IPS-18a (cell line): ENCODE data around the gene TMUB2.

Experiments used
- H3K27ac ChIP-seq: one replicate; pipeline ENCODE4 v1.5.1; 2013; ENCODE audit warnings: low read length
- H3K27me3 ChIP-seq: one replicate; pipeline ENCODE4 v1.6.1; 2013; ENCODE audit warnings: mild to moderate bottlenecking, low read length; ENCODE audit not compliant: control insufficient read depth, insufficient read depth
- H3K36me3 ChIP-seq: one replicate; pipeline ENCODE4 v1.6.1; 2013; ENCODE audit warnings: low read depth, low read length; ENCODE audit not compliant: control insufficient read depth
- H3K4me1 ChIP-seq: one replicate; pipeline ENCODE4 v1.6.1; 2013; ENCODE audit warnings: low read depth, low read length; ENCODE audit not compliant: control insufficient read depth
- H3K4me3 ChIP-seq: one replicate; pipeline ENCODE4 v1.5.1; 2013; ENCODE audit warnings: low read length
- H3K9ac ChIP-seq: one replicate; pipeline ENCODE4 v1.6.1; 2013; ENCODE audit warnings: mild to moderate bottlenecking, low read length, moderate library complexity
- H3K9me3 ChIP-seq: one replicate; pipeline ENCODE4 v1.6.1; 2013; ENCODE audit warnings: low read depth, low read length; ENCODE audit not compliant: control insufficient read depth

TMUB2 gene

GRCh38 chr17:44183024-44183423 lies 3.7 kb upstream of the TMUB2 start:
- Histone ChIP-seq H3K36me3 (peaks cover 15% of the 10 kb centered on the region), H3K4me1 (no peaks in the 10 kb centered on the region), H3K27me3 (no peaks in the 10 kb centered on the region), H3K4me3 (no peak overlapping the region), H3K9ac (no peak overlapping the region), H3K27ac (no peak overlapping the region), H3K9me3 (no peaks in the 10 kb centered on the region)

- H3K9me3 ChIP-seq, result no peaks in the 10 kb centered on the region
- no peaks in the 10 kb centered on the region for H3K4me1 ChIP-seq
- no peaks in the 10 kb centered on the region for H3K27me3 ChIP-seq
- no peak overlapping the region for H3K27ac ChIP-seq
- H3K36me3 ChIP-seq, result peaks cover 14% of the 10 kb centered on the region
- no peak overlapping the region for H3K9ac ChIP-seq
- no peak overlapping the region for H3K4me3 ChIP-seq
Observed at GRCh38 chr17:44184212-44184810, 2.5 kb upstream of the TMUB2 start.

- H3K27me3 ChIP-seq, result no peaks in the 10 kb centered on the region
- peaks cover under 1% of the 10 kb centered on the region for H3K4me1 ChIP-seq
Observed at GRCh38 chr17:44187131-44187899, 543 bp downstream of the TMUB2 start.

GRCh38 chr17:44188576-44189403 lies 2.0 kb downstream of the TMUB2 start:
- Histone ChIP-seq H3K9ac (no peak overlapping the region), H3K4me3 (no peak overlapping the region), H3K27me3 (no peaks in the 10 kb centered on the region), H3K9me3 (no peaks in the 10 kb centered on the region), H3K27ac (no peak overlapping the region), H3K4me1 (peaks cover 4% of the 10 kb centered on the region), H3K36me3 (peaks cover 16% of the 10 kb centered on the region)

More at GRCh38 chr17:44187131-44187899, 543 bp downstream of the TMUB2 start:
- Histone ChIP-seq H3K4me3 (peak overlapping the region; percentile 100), H3K9ac (peak overlapping the region; percentile 71), H3K27ac (peak overlapping the region; percentile 75), H3K9me3 (no peaks in the 10 kb centered on the region), H3K36me3 (peaks cover 11% of the 10 kb centered on the region)

GRCh38 chr17:44190481-44190880 lies 3.7 kb downstream of the TMUB2 start:
- no peaks in the 10 kb centered on the region for H3K27me3 ChIP-seq
- no peak overlapping the region for H3K27ac ChIP-seq
- no peaks in the 10 kb centered on the region for H3K9me3 ChIP-seq
- peaks cover 4% of the 10 kb centered on the region for H3K4me1 ChIP-seq
- H3K9ac ChIP-seq, result no peak overlapping the region
- peaks cover 32% of the 10 kb centered on the region for H3K36me3 ChIP-seq
- no peak overlapping the region for H3K4me3 ChIP-seq

GRCh38 chr17:44191369-44191768 lies 4.6 kb downstream of the TMUB2 start:
- Histone ChIP-seq H3K9me3 (no peaks in the 10 kb centered on the region), H3K27ac (no peak overlapping the region), H3K36me3 (peaks cover 37% of the 10 kb centered on the region), H3K9ac (no peak overlapping the region), H3K4me1 (peaks cover 4% of the 10 kb centered on the region), H3K4me3 (no peak overlapping the region), H3K27me3 (no peaks in the 10 kb centered on the region)

GRCh38 chr17:44191941-44192496 lies 5.2 kb downstream of the TMUB2 start:
- no peak overlapping the region for H3K4me3 ChIP-seq
- no peak overlapping the region for H3K9ac ChIP-seq
- H3K27ac ChIP-seq, result no peak overlapping the region
- H3K27me3 ChIP-seq, result no peaks in the 10 kb centered on the region
- peaks cover 41% of the 10 kb centered on the region for H3K36me3 ChIP-seq
- peaks cover 4% of the 10 kb centered on the region for H3K4me1 ChIP-seq
- no peaks in the 10 kb centered on the region for H3K9me3 ChIP-seq

GRCh38 chr17:44192750-44193149 lies 6.0 kb downstream of the TMUB2 start:
- no peak overlapping the region for H3K27ac ChIP-seq
- no peaks in the 10 kb centered on the region for H3K27me3 ChIP-seq
- no peak overlapping the region for H3K9ac ChIP-seq
- no peaks in the 10 kb centered on the region for H3K9me3 ChIP-seq
- no peak overlapping the region for H3K4me3 ChIP-seq
- peaks cover 48% of the 10 kb centered on the region for H3K36me3 ChIP-seq
- peaks cover 4% of the 10 kb centered on the region for H3K4me1 ChIP-seq

- Histone ChIP-seq H3K27me3 (no peaks in the 10 kb centered on the region), H3K9ac (no peak overlapping the region), H3K27ac (no peak overlapping the region), H3K4me1 (peaks cover 10% of the 10 kb centered on the region), H3K36me3 (peaks cover 49% of the 10 kb centered on the region), H3K4me3 (no peak overlapping the region), H3K9me3 (no peaks in the 10 kb centered on the region)
Observed at GRCh38 chr17:44193326-44194084, 6.7 kb downstream of the TMUB2 start.

GRCh38 chr17:44197107-44197506 lies 10.3 kb downstream of the TMUB2 start:
- Histone ChIP-seq H3K4me1 (peaks cover 14% of the 10 kb centered on the region), H3K27me3 (no peaks in the 10 kb centered on the region), H3K9ac (no peak overlapping the region), H3K4me3 (no peak overlapping the region), H3K27ac (no peak overlapping the region), H3K36me3 (peaks cover 43% of the 10 kb centered on the region), H3K9me3 (no peaks in the 10 kb centered on the region)
